Lung (tissue), 12 donors: ENCODE results near the gene TRAF3IP3. TPM values are rescaled to one million over a fixed set of nuclear protein-coding genes. Genes with fewer than 3 reads are reported as not detected.

Experiments
- ATAC-seq: fragments of 200-7000 bp; cut with Tn5 transposase; one replicate; pipeline ENCODE4 v1.9.1; 2020; ENCODE audit warnings: moderate number of reproducible peaks; ENCODE audit not compliant: insufficient read depth, low FRiP score
- DNase-seq, 3 donors: peaks; one replicate each; pipeline ENCODE4 v3.0.0-alpha.2; 2013 to 2017
- H3K27ac ChIP-seq, 2 donors: one replicate each; pipeline ENCODE4 v1.5.1; 2013; ENCODE audit warnings: mild to moderate bottlenecking in 2 of 2, moderate library complexity in 2 of 2, control low read depth in 1 of 2, inconsistent platforms in 1 of 2, low read depth in 1 of 2, low read length in 1 of 2
- H3K27me3 ChIP-seq, 3 donors: one replicate each; pipeline ENCODE4 v1.5.1; 2013; ENCODE audit warnings: low read length in 2 of 3; ENCODE audit not compliant: control insufficient read depth in 3 of 3, insufficient read depth in 3 of 3
- H3K36me3 ChIP-seq, 4 donors: one replicate each; pipeline ENCODE4 v1.5.1; 2013; ENCODE audit warnings: low read length in 4 of 4, mild to moderate bottlenecking in 1 of 4, moderate library complexity in 1 of 4; ENCODE audit not compliant: control insufficient read depth in 4 of 4, insufficient read depth in 4 of 4
- H3K4me1 ChIP-seq, 5 donors: one replicate each; pipeline ENCODE4 v1.5.1; 2013; ENCODE audit warnings: low read length in 5 of 5, mild to moderate bottlenecking in 2 of 5, moderate library complexity in 1 of 5; ENCODE audit not compliant: control insufficient read depth in 5 of 5, insufficient read depth in 5 of 5
- H3K4me3 ChIP-seq: one replicate; pipeline ENCODE4 v1.5.1; 2013; ENCODE audit warnings: mild to moderate bottlenecking, control low read depth, moderate library complexity
- H3K9ac ChIP-seq, 2 donors: one replicate each; pipeline ENCODE4 v1.5.1; 2013; ENCODE audit warnings: low read length in 2 of 2, control low read depth in 1 of 2; ENCODE audit not compliant: insufficient read depth in 1 of 2
- H3K9me3 ChIP-seq, 4 donors: one replicate each; pipeline ENCODE4 v1.5.1; 2013; ENCODE audit warnings: low read length in 3 of 4, mild to moderate bottlenecking in 1 of 4, moderate library complexity in 1 of 4; ENCODE audit not compliant: control insufficient read depth in 4 of 4, insufficient read depth in 3 of 4
- CTCF ChIP-seq: IDR thresholded peaks from 2 replicates; pipeline ENCODE4 v1.5.1; 2012; ENCODE audit warnings: mild to moderate bottlenecking; ENCODE audit errors: control extremely low read depth, extremely low read depth
- WGBS, 2 donors: extraction: QIAGEN DNeasy Blood & Tissue Kit; methylation state at CpG; one replicate each; pipeline ENCODE4 v1.1.7; 2013; 5-methylcytosine and 5-hydroxymethylcytosine counted together
- polyA plus RNA-seq, 2 donors: library from polyadenylated mRNA; stranded (reverse); fragments of 200-250 nt; gene quantifications; one replicate each; pipeline ENCODE4 v1.2.1, GENCODE V29; 2013
- total RNA-seq, 2 donors: library from RNA; depleted of rRNA in 1 of 2; stranded (reverse); fragments of >200 nt in 1 of 2; gene quantifications; one replicate each; pipeline ENCODE4 v1.2.1, GENCODE V29; 2014 to 2021
- donor health status: control.
- donor health status: control.
- donor health status: Bipolar disorder and iron deficiency.
- donor health status: healthy.
- donor health status: DM: yes; HTN: yes; CAD: no.

The TRAF3IP3 gene
- total and polyA plus RNA-seq, 4 donors, result 6.0 to 15.7 (median 7.6) TPM

GRCh38 chr1:209708297-209708696 is 47.6 kb upstream of the TRAF3IP3 start:
- Histone ChIP-seq H3K4me3 (no peak overlapping the region), H3K27me3 (no peaks in the 10 kb centered on the region), H3K9me3 (no peaks in the 10 kb centered on the region), H3K36me3 (peaks cover 0 to 2% (median 0%) of the 10 kb centered on the region in 4 donors), H3K4me1 (peaks cover 0 to 10% (median 0%) of the 10 kb centered on the region in 5 donors), H3K9ac (no peak overlapping the region), H3K27ac (no peak overlapping the region)
- DNase-seq, result no peak
- 66 to 78% methylated on average over 4 of the region's 4 CpGs for WGBS, 2 donors
- no peak for TF ChIP-seq CTCF
- ATAC-seq, result no peak

- Histone ChIP-seq H3K9me3 (no peaks in the 10 kb centered on the region), H3K27ac (no peak overlapping the region), H3K9ac (no peak overlapping the region), H3K4me1 (peaks cover 0 to 5% (median 0%) of the 10 kb centered on the region in 5 donors), H3K36me3 (peaks cover 0 to 2% (median 0%) of the 10 kb centered on the region in 4 donors), H3K27me3 (no peaks in the 10 kb centered on the region), H3K4me3 (no peak overlapping the region)
- WGBS, 2 donors, result 84 to 89% methylated on average over 2 of the region's 2 CpGs
- DNase-seq (no peak), ATAC-seq (no peak)
- no peak for TF ChIP-seq CTCF
Measured at GRCh38 chr1:209710093-209710492, 45.8 kb upstream of the TRAF3IP3 start.

GRCh38 chr1:209710847-209711246 is 45.0 kb upstream of the TRAF3IP3 start:
- Histone ChIP-seq H3K27me3 (no peaks in the 10 kb centered on the region), H3K4me1 (no peaks in the 10 kb centered on the region), H3K36me3 (peaks cover 0 to 2% (median 0%) of the 10 kb centered on the region in 4 donors), H3K9ac (no peak overlapping the region), H3K27ac (no peak overlapping the region), H3K4me3 (no peak overlapping the region), H3K9me3 (no peaks in the 10 kb centered on the region)
- DNase-seq (no peak), ATAC-seq (no peak)
- WGBS, 2 donors, result 80 to 93% methylated on average over 3 of the region's 3 CpGs
- TF ChIP-seq CTCF, result no peak

- H3K9me3 ChIP-seq, result no peaks in the 10 kb centered on the region
Measured at GRCh38 chr1:209714338-209714737, 41.5 kb upstream of the TRAF3IP3 start.

More at GRCh38 chr1:209714338-209714737, 41.5 kb upstream of the TRAF3IP3 start:
- 89 to 93% methylated on average over 2 of the region's 2 CpGs for WGBS, 2 donors
- DNase-seq (no peak), ATAC-seq (no peak)
- H3K9ac ChIP-seq, result no peak overlapping the region
- H3K4me3 ChIP-seq, result no peak overlapping the region
- no peaks in the 10 kb centered on the region for H3K4me1 ChIP-seq
- no peak overlapping the region for H3K27ac ChIP-seq
- TF ChIP-seq CTCF, result no peak
- H3K36me3 ChIP-seq, result no peaks in the 10 kb centered on the region
- H3K27me3 ChIP-seq, result no peaks in the 10 kb centered on the region
